ENCODE measurements around the gene NCAPH2. TPM values are rescaled to one million over a fixed set of nuclear protein-coding genes. Genes with fewer than 3 reads are reported as not detected.

Gene NCAPH2
- total and polyA plus RNA-seq, 9 of the 15 experiments (the other 6 are each of a cell fraction or from before 2014, with no cell fraction given) = 3.6 to 88.6 (median 32.4) TPM

DNA sequence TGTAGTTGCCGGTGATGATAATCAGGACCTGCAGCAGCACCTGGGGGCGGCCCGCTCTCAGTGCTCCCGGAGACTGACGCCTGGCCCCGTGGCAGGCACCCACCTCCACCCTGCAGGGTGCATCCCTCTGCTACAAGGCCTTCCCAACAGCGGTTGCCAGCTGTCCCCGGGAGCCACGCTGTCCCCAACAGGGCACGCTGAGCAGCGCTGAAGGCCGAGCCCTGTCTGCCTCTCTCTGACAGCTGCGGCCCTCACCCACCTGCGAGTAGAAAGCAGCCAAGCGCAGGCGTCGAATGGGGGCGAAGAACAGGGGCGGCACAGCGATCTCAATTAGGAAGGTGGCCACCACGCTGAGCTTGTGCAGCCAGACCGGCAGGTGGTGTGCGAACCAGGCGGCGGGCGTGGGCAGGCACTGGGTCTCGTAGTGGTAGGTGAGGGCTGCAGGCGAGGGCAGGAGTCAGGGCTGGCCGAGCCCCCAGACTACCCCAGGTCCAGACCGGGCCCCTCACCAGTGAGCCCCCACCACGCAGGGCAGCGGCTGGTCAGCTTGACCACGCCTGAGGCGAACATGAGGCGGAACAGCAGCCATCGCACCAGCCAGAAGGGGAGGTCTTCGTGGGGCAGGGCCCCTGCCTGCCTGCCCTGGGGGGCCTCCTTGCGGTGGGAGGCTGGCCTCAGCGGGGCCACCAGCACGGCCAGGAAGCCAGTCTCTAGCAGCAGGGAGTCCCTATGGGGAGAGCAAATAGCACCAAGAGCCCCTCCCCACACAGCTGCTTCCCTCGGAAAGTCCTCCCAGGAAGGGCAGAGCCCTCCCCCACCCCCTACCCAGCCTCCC is 2.0 kb upstream of the NCAPH2 start (continued):
- TF ChIP-seq ETV5 (CRISPR knock-in tag; IDR thresholded peaks at IDR 0.05; ENCODE audit: low read depth) = no peak
- TF ChIP-seq OTX1 (CRISPR knock-in tag; IDR thresholded peaks at IDR 0.05) = no peak
- TF ChIP-seq CREBBP (IDR thresholded peaks at IDR 0.05; ENCODE audit: low read depth, low read length) = no peak
- TF ChIP-seq PHB2 (IDR thresholded peaks at IDR 0.05; ENCODE audit: low read depth) = no peak
- no peak for TF ChIP-seq HDAC3 (IDR thresholded peaks at IDR 0.05; ENCODE audit: borderline replicate concordance, partially characterized antibody)
- TF ChIP-seq SRSF1 (IDR thresholded peaks at IDR 0.05; ENCODE audit: low read depth, low read length) = no peak
- TF ChIP-seq ZNF583 (CRISPR knock-in tag; IDR thresholded peaks at IDR 0.05) = no peak
- TF ChIP-seq ESRRA (IDR thresholded peaks at IDR 0.05; ENCODE audit: borderline replicate concordance, low read depth) = no peak
- no peak for TF ChIP-seq NCOR1 (IDR thresholded peaks at IDR 0.05)
- no peak for TF ChIP-seq TGIF2 (CRISPR knock-in tag; IDR thresholded peaks at IDR 0.05)
